Liver (tissue), 9 donors: ENCODE results near the gene LAMP5. TPM values are rescaled to one million over a fixed set of nuclear protein-coding genes. Genes with fewer than 3 reads are reported as not detected.

Experiments used
- DNase-seq: peaks from one replicate; pipeline ENCODE4 v3.0.0-alpha.2; 2017; ENCODE audit warnings: low spot score
- H3K27ac ChIP-seq, 2 donors: one replicate each; pipeline ENCODE4 v1.7.0; 2013; ENCODE audit warnings: inconsistent platforms in 2 of 2, low read length in 2 of 2, control low read depth in 1 of 2, low read depth in 1 of 2, mild to moderate bottlenecking in 1 of 2
- H3K27me3 ChIP-seq, 4 donors: one replicate each; pipeline versions ENCODE4 v1.6.1 to v1.7.0; 2013; ENCODE audit warnings: low read length in 3 of 4, inconsistent platforms in 1 of 4, mild to moderate bottlenecking in 1 of 4, moderate library complexity in 1 of 4; ENCODE audit not compliant: control insufficient read depth in 4 of 4, insufficient read depth in 4 of 4
- H3K36me3 ChIP-seq, 4 donors: one replicate each; pipeline versions ENCODE4 v1.6.1 to v1.7.0; 2013; ENCODE audit warnings: low read length in 3 of 4, mild to moderate bottlenecking in 3 of 4, low read depth in 1 of 4, moderate library complexity in 1 of 4; ENCODE audit not compliant: control insufficient read depth in 4 of 4, insufficient read depth in 3 of 4
- H3K4me1 ChIP-seq, 4 donors: one replicate each; pipeline versions ENCODE4 v1.6.1 to v1.7.0; 2013; ENCODE audit warnings: low read length in 3 of 4, mild to moderate bottlenecking in 3 of 4, moderate library complexity in 1 of 4; ENCODE audit not compliant: control insufficient read depth in 4 of 4, insufficient read depth in 4 of 4
- H3K4me3 ChIP-seq, 3 donors: one replicate each; pipeline versions ENCODE4 v1.6.1 to v1.7.0; 2013; ENCODE audit warnings: low read length in 3 of 3, control low read depth in 1 of 3, low read depth in 1 of 3, mild to moderate bottlenecking in 1 of 3
- H3K9ac ChIP-seq, 2 donors: one replicate each; pipeline ENCODE4 v1.7.0; 2013; ENCODE audit warnings: low read length in 2 of 2, mild to moderate bottlenecking in 2 of 2, moderate library complexity in 2 of 2, control low read depth in 1 of 2, low read depth in 1 of 2
- H3K9me3 ChIP-seq, 4 donors: one replicate each; pipeline versions ENCODE4 v1.6.1 to v1.7.0; 2013; ENCODE audit warnings: low read length in 3 of 4; ENCODE audit not compliant: control insufficient read depth in 4 of 4
- EGR1 ChIP-seq, 2 donors: IDR thresholded peaks; 2 replicates each; pipeline ENCODE4 v1.6.1; 2016 to 2018; ENCODE audit warnings: antibody characterized with exemption in 2 of 2, low read depth in 2 of 2
- FOXA1 ChIP-seq: IDR thresholded peaks from 2 replicates; pipeline ENCODE4 v1.6.1; 2016; ENCODE audit warnings: antibody characterized with exemption
- GABPA ChIP-seq, 2 donors: IDR thresholded peaks in 1 of 2; conservative IDR thresholded peaks in 1 of 2; 2 replicates each; pipeline ENCODE4 v1.6.1; 2016; ENCODE audit warnings: antibody characterized with exemption in 2 of 2, mild to moderate bottlenecking in 1 of 2, moderate library complexity in 1 of 2
- HNF4A ChIP-seq, 2 donors: conservative IDR thresholded peaks; 2 replicates each; pipeline ENCODE4 v1.6.1; 2016; ENCODE audit warnings: antibody characterized with exemption in 2 of 2, mild to moderate bottlenecking in 2 of 2
- HNF4G ChIP-seq: IDR thresholded peaks from 2 replicates; pipeline ENCODE4 v1.6.1; 2016; ENCODE audit warnings: antibody characterized with exemption
- NR2F2 ChIP-seq: IDR thresholded peaks from 2 replicates; pipeline ENCODE4 v1.6.1; 2016; ENCODE audit warnings: antibody characterized with exemption
- RXRA ChIP-seq, 2 donors: IDR thresholded peaks; 2 replicates each; pipeline ENCODE4 v1.6.1; 2017 to 2018; ENCODE audit warnings: antibody characterized with exemption in 2 of 2, mild to moderate bottlenecking in 1 of 2
- SP1 ChIP-seq: IDR thresholded peaks from 2 replicates; pipeline ENCODE4 v1.6.1; 2018; ENCODE audit warnings: antibody characterized with exemption, mild to moderate bottlenecking
- TAF1 ChIP-seq: conservative IDR thresholded peaks from 2 replicates; pipeline ENCODE4 v1.6.1; 2016; ENCODE audit warnings: antibody characterized with exemption, mild to moderate bottlenecking
- YY1 ChIP-seq: IDR thresholded peaks from 2 replicates; pipeline ENCODE4 v1.6.1; 2016; ENCODE audit warnings: antibody characterized with exemption, mild to moderate bottlenecking
- WGBS: extraction: QIAGEN DNeasy Blood & Tissue Kit; methylation state at CpG from one replicate; pipeline ENCODE4 v1.1.7; 2013; 5-methylcytosine and 5-hydroxymethylcytosine counted together
- polyA plus RNA-seq, 2 donors: library from polyadenylated mRNA; stranded (reverse) in 1 of 2; unstranded in 1 of 2; fragments of 200-250 nt in 1 of 2; fragments of >200 nt in 1 of 2; fragmentation: Nextera tagmentation in 1 of 2; extraction: Ambion mirVana in 1 of 2; gene quantifications; one replicate each; pipeline versions ENCODE4 v1.2.1 to v1.2.3, GENCODE V29; 2013 to 2015
- total RNA-seq, 2 donors: library from RNA; depleted of rRNA; stranded (reverse); fragments of >200 nt; gene quantifications; one replicate each; pipeline ENCODE4 v1.2.3, GENCODE V29; 2014
- TF ChIP-seq, protein P1 (sequence below): IDR thresholded peaks from 2 replicates; pipeline ENCODE4 v1.6.1; 2016; ENCODE audit warnings: antibody characterized with exemption
- TF ChIP-seq, protein P2 (sequence below): fragments of 150-350 bp; IDR thresholded peaks from 2 replicates; pipeline ENCODE4 v1.5.1; 2017; ENCODE audit warnings: improper control_type of control experiment, low read depth, low read length; ENCODE audit not compliant: missing input control
- TF ChIP-seq, protein P3 (sequence below): IDR thresholded peaks from 2 replicates; pipeline ENCODE4 v1.6.1; 2016; ENCODE audit warnings: antibody characterized with exemption
- TF ChIP-seq, protein P4 (sequence below): IDR thresholded peaks from 2 replicates; pipeline ENCODE4 v1.6.1; 2016; ENCODE audit warnings: antibody characterized with exemption, mild to moderate bottlenecking
- donor health status: healthy.
- donor health status: healthy.
- donor health status: healthy.
- donor health status: healthy.
- donor health status: healthy.

LAMP5 gene
- total and polyA plus RNA-seq, 4 donors: 0.08 to 0.09 TPM; not detected in 2

DNA sequence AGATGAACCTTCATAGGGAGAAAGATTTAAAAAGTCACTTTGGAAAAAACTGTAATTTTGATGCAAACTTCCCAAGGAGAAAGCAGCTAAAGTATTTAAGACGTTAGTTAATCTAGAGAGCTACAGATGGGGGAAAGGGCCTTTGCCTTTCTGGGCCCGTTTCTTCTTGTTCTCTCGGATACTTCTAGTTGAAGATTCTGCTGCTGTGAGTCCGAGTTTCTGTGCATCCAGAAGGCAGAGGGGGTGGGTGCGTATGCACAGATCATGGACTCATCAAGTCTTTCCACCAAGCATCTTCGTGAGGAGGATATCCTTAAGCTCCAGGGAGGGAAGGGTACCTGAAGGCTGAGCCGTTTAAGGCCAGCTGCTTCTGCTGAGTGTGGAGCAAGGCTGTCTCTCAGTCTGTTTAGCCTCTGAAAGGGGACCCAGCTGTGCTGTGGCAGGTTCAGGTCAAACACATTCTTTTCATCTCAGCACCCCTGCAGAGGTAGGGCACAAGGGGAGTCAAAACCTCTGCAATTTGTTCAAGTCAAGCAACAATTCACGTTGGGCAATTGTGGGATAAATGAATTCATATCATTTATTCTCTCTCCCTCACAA lies 4.3 kb downstream of the LAMP5 start:
- H3K4me1 ChIP-seq: peaks cover 0 to 11% (median 1%) of the 10 kb centered on the region in 4 donors
- H3K27ac ChIP-seq: no peak overlapping the region
- WGBS: 15% methylated on average over 8 of the region's 8 CpGs
- no peak overlapping the region for H3K9ac ChIP-seq
- H3K36me3 ChIP-seq: no peaks in the 10 kb centered on the region
- no peak for DNase-seq
- no peaks in the 10 kb centered on the region for H3K9me3 ChIP-seq
- H3K27me3 ChIP-seq: peaks cover 2 to 13% (median 7%) of the 10 kb centered on the region in 4 donors
- TF ChIP-seq SP1: no peak
- no peak for TF ChIP-seq NR2F2
- TF ChIP-seq, protein P1, sequence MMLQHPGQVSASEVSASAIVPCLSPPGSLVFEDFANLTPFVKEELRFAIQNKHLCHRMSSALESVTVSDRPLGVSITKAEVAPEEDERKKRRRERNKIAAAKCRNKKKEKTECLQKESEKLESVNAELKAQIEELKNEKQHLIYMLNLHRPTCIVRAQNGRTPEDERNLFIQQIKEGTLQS: no peak
- TF ChIP-seq HNF4G: no peak
- TF ChIP-seq YY1: no peak
- no peak for TF ChIP-seq EGR1 (IDR thresholded peaks at IDR 0.05; ENCODE audit: low read depth in 2 of 2)
- no peak overlapping the region for H3K4me3 ChIP-seq

DNA sequence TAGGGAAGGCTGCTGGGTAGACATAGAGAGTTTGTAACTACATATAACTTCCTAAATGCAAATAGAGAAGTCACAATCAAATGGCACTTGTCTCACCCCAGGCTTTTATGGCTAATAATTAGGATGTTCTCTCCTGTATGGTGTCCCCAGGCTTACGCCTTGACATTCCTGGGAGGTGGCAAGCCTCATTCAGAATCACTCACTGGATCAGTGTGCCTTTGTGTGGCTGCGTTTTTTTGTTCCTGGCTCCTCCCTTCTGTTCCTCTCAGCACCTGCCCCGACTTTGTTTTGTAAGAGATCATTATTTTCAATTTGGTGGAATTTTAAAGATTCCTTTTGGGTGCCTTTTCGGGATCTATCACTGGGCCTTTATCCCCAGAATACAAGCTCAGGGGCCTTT lies 5.7 kb downstream of the LAMP5 start:
- TF ChIP-seq SP1: no peak
- TF ChIP-seq RXRA (IDR thresholded peaks at IDR 0.05): no peak
- TF ChIP-seq YY1: no peak
- TF ChIP-seq, protein P2, sequence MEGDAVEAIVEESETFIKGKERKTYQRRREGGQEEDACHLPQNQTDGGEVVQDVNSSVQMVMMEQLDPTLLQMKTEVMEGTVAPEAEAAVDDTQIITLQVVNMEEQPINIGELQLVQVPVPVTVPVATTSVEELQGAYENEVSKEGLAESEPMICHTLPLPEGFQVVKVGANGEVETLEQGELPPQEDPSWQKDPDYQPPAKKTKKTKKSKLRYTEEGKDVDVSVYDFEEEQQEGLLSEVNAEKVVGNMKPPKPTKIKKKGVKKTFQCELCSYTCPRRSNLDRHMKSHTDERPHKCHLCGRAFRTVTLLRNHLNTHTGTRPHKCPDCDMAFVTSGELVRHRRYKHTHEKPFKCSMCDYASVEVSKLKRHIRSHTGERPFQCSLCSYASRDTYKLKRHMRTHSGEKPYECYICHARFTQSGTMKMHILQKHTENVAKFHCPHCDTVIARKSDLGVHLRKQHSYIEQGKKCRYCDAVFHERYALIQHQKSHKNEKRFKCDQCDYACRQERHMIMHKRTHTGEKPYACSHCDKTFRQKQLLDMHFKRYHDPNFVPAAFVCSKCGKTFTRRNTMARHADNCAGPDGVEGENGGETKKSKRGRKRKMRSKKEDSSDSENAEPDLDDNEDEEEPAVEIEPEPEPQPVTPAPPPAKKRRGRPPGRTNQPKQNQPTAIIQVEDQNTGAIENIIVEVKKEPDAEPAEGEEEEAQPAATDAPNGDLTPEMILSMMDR: no peak
- DNase-seq: no peak
- no peaks in the 10 kb centered on the region for H3K36me3 ChIP-seq
- no peak overlapping the region for H3K27ac ChIP-seq
- WGBS: 58% methylated on average over 4 of the region's 4 CpGs
- peaks cover 0 to 11% (median 0%) of the 10 kb centered on the region in 4 donors for H3K4me1 ChIP-seq
- H3K4me3 ChIP-seq: no peak overlapping the region
- no peak overlapping the region for H3K9ac ChIP-seq
- peaks cover 2 to 7% (median 5%) of the 10 kb centered on the region in 4 donors for H3K27me3 ChIP-seq
- no peaks in the 10 kb centered on the region for H3K9me3 ChIP-seq

DNA sequence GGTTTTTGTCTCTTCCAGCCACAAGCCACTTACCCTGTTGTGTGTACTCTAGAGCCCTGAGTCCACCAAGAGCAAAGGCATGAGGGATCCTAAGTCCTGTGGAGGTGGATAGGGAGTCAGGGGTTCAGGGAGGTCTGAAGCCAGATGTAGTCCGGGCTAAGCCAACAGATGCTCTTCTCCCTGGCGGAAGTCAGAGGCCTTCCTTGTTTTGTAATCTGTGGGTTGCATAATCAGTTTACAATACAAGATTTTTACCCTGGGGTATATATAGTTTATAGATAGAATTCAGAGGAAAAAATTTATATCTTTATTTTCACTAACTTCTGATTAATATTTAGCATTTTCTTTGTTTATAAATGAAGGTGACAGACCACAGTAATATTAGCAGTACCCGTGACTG lies 9.2 kb downstream of the LAMP5 start:
- TF ChIP-seq, protein P3, sequence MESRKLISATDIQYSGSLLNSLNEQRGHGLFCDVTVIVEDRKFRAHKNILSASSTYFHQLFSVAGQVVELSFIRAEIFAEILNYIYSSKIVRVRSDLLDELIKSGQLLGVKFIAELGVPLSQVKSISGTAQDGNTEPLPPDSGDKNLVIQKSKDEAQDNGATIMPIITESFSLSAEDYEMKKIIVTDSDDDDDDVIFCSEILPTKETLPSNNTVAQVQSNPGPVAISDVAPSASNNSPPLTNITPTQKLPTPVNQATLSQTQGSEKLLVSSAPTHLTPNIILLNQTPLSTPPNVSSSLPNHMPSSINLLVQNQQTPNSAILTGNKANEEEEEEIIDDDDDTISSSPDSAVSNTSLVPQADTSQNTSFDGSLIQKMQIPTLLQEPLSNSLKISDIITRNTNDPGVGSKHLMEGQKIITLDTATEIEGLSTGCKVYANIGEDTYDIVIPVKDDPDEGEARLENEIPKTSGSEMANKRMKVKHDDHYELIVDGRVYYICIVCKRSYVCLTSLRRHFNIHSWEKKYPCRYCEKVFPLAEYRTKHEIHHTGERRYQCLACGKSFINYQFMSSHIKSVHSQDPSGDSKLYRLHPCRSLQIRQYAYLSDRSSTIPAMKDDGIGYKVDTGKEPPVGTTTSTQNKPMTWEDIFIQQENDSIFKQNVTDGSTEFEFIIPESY: no peak
- TF ChIP-seq RXRA (IDR thresholded peaks at IDR 0.05) (no peak), EGR1 (IDR thresholded peaks at IDR 0.05; ENCODE audit: low read depth in 2 of 2) (no peak), FOXA1 (no peak), HNF4A (conservative IDR thresholded peaks at IDR 0.05) (no peak), HNF4G (no peak), GABPA (IDR thresholded peaks at IDR 0.05 in 1 of 2, conservative IDR thresholded peaks at IDR 0.05 in 1 of 2) (no peak), TAF1 (no peak), SP1 (no peak)
- TF ChIP-seq, protein P4, sequence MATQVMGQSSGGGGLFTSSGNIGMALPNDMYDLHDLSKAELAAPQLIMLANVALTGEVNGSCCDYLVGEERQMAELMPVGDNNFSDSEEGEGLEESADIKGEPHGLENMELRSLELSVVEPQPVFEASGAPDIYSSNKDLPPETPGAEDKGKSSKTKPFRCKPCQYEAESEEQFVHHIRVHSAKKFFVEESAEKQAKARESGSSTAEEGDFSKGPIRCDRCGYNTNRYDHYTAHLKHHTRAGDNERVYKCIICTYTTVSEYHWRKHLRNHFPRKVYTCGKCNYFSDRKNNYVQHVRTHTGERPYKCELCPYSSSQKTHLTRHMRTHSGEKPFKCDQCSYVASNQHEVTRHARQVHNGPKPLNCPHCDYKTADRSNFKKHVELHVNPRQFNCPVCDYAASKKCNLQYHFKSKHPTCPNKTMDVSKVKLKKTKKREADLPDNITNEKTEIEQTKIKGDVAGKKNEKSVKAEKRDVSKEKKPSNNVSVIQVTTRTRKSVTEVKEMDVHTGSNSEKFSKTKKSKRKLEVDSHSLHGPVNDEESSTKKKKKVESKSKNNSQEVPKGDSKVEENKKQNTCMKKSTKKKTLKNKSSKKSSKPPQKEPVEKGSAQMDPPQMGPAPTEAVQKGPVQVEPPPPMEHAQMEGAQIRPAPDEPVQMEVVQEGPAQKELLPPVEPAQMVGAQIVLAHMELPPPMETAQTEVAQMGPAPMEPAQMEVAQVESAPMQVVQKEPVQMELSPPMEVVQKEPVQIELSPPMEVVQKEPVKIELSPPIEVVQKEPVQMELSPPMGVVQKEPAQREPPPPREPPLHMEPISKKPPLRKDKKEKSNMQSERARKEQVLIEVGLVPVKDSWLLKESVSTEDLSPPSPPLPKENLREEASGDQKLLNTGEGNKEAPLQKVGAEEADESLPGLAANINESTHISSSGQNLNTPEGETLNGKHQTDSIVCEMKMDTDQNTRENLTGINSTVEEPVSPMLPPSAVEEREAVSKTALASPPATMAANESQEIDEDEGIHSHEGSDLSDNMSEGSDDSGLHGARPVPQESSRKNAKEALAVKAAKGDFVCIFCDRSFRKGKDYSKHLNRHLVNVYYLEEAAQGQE: no peak
- TF ChIP-seq, protein P1: no peak
- H3K9ac ChIP-seq: no peak overlapping the region
- WGBS: 60% methylated on average over 3 of the region's 3 CpGs

More for the DNA sequence above, 9.2 kb downstream of the LAMP5 start:
- peaks cover 0 to 5% (median 2%) of the 10 kb centered on the region in 4 donors for H3K27me3 ChIP-seq
- H3K36me3 ChIP-seq: no peaks in the 10 kb centered on the region
- no peaks in the 10 kb centered on the region for H3K4me1 ChIP-seq
- H3K4me3 ChIP-seq: no peak overlapping the region
- no peak for DNase-seq
- H3K9me3 ChIP-seq: no peaks in the 10 kb centered on the region
- H3K27ac ChIP-seq: no peak overlapping the region
